AG04449 (cell line): ENCODE measurements around the gene PLEKHN1.
A peak's percentile ranks its signal among the peaks of the same experiment; 100 is the strongest.

Experiments used
- CTCF ChIA-PET: fragments of 350-600 bp; formaldehyde crosslinking; extraction: SDS; loops from one replicate; lab custom pipeline; 2021; ENCODE audit warnings: antibody characterized with exemption; lab: Yijun Ruan, JAX
- POLR2A ChIA-PET: fragments of 400-600, 350-600 bp; formaldehyde crosslinking; extraction: SDS; loops from one replicate; lab custom pipeline; 2020; ENCODE audit warnings: antibody characterized with exemption, inconsistent platforms; lab: Yijun Ruan, JAX
- DNase-seq: peaks from one replicate; pipeline ENCODE4 v3.0.0-alpha.2; 2010; ENCODE audit warnings: low read depth, low spot score
- H3K4me3 ChIP-seq: 2 replicates; pipeline ENCODE4 v1.5.1; 2011; ENCODE audit warnings: low read depth, mild to moderate bottlenecking, control low read depth, low read length
- CTCF ChIP-seq: IDR thresholded peaks from one replicate; pipeline ENCODE4 v1.5.1; 2011; ENCODE audit warnings: mild to moderate bottlenecking, moderate library complexity, low read length, control low read depth, inconsistent platforms; ENCODE audit not compliant: insufficient read depth; ENCODE audit errors: missing control alignments

Gene PLEKHN1

GRCh38 chr1:919271-919872 is 46.9 kb upstream of the PLEKHN1 start:
- no peak overlapping the region for H3K4me3 ChIP-seq
- POLR2A ChIA-PET = interaction anchor here (0.9 kb wide), 1 partner anchor 15 kb away, joined by 3 read pairs; no protein-coding TSS in a partner anchor
- TF ChIP-seq CTCF = no peak
- CTCF ChIA-PET = interaction anchor here (1.5 to 2.7 kb wide), 2 partner anchors 14 to 19 kb away, joined by 6 to 15 read pairs; no protein-coding TSS in a partner anchor
- DNase-seq = no peak

GRCh38 chr1:920010-920409 is 46.3 kb upstream of the PLEKHN1 start:
- TF ChIP-seq CTCF = no peak
- no peak overlapping the region for H3K4me3 ChIP-seq
- DNase-seq = no peak
- ChIA-PET CTCF (interaction anchor here (1.5 to 2.7 kb wide), 2 partner anchors 15 to 18 kb away, joined by 6 to 15 read pairs; no protein-coding TSS in a partner anchor), POLR2A (no interaction called here)

GRCh38 chr1:920521-920920 is 45.8 kb upstream of the PLEKHN1 start:
- TF ChIP-seq CTCF = no peak
- no peak for DNase-seq
- no peak overlapping the region for H3K4me3 ChIP-seq
- ChIA-PET POLR2A (no interaction called here), CTCF (interaction anchor here (0.9 to 2.7 kb wide), 2 partner anchors 15 to 51 kb away, joined by 3 to 15 read pairs; no protein-coding TSS in a partner anchor)

GRCh38 chr1:921011-921837 is 45.1 kb upstream of the PLEKHN1 start:
- ChIA-PET CTCF (interaction anchor here (0.9 kb wide), 1 partner anchor 52 kb away, joined by 3 read pairs; no protein-coding TSS in a partner anchor), POLR2A (no interaction called here)
- DNase-seq = no peak
- no peak overlapping the region for H3K4me3 ChIP-seq
- TF ChIP-seq CTCF = peak; percentile 53

GRCh38 chr1:923131-923990 is 42.9 kb upstream of the PLEKHN1 start, which contains the start of gene SAMD11:
TSS of gene SAMD11 (plus strand) at chr1:923923. CDS start at chr1:924432, 509 bp downstream.
- DNase-seq = peak; percentile 17
- ChIA-PET CTCF (interaction anchor here (1.4 to 2.2 kb wide), 3 partner anchors 9 to 53 kb away, joined by 3 to 11 read pairs (median 4); no protein-coding TSS in a partner anchor), POLR2A (no interaction called here)
- peak within 1 kb of the TSS; percentile 59 for H3K4me3 ChIP-seq
- TF ChIP-seq CTCF = no peak
